Lower lobe of right lung (tissue), 2 donors: ENCODE results near the gene HTR2B. TPM values are rescaled to one million over a fixed set of nuclear protein-coding genes. Genes with fewer than 3 reads are reported as not detected.
A peak's percentile ranks its signal among the peaks of the same experiment; 100 is the strongest.

ENCODE experiments used
- ATAC-seq, 2 donors: fragments of 200-7000 bp; cut with Tn5 transposase; one replicate each; pipeline ENCODE4 v1.9.1; 2020 to 2022; ENCODE audit warnings: mild to moderate bottlenecking in 2 of 2, moderate library complexity in 2 of 2
- DNase-seq: peaks from one replicate; pipeline ENCODE4 v3.0.0-alpha.2; 2020
- H3K27ac ChIP-seq: fragments of 200-600 bp; one replicate; pipeline ENCODE4 v1.8.0; 2022
- H3K27me3 ChIP-seq: fragments of 200-600 bp; one replicate; pipeline ENCODE4 v1.8.0; 2022; ENCODE audit warnings: low read depth
- H3K36me3 ChIP-seq: fragments of 200-600 bp; one replicate; pipeline ENCODE4 v1.8.0; 2022; ENCODE audit warnings: mild to moderate bottlenecking
- H3K4me1 ChIP-seq: fragments of 200-600 bp; one replicate; pipeline ENCODE4 v1.8.0; 2022
- H3K4me3 ChIP-seq: fragments of 200-600 bp; one replicate; pipeline ENCODE4 v1.8.0; 2022; ENCODE audit warnings: mild to moderate bottlenecking
- H3K9me3 ChIP-seq: fragments of 200-600 bp; one replicate; pipeline ENCODE4 v1.8.0; 2022
- intact Hi-C: fragments of 100-400 bp; cut with DNase I; formaldehyde crosslinking; loops from one replicate; pipeline ENCODE4 v1.11.0; 2022
- total RNA-seq: library from RNA; stranded (reverse); fragmentation: NEBNext Ultra II Directional; extraction: Animal tissue kit (Norgen Biotek cat#: 25700); gene quantifications from one replicate; pipeline ENCODE4 v1.2.1, GENCODE V29; 2021
- TF ChIP-seq, protein P1 (sequence below): fragments of 200-600 bp; IDR thresholded peaks from one replicate; pipeline ENCODE4 v1.8.0; 2022; ENCODE audit warnings: antibody characterized with exemption, mild to moderate bottlenecking
- donor health status: DM: no; HTN: yes; CAD: no; lungs with severe emphysema.

The HTR2B gene
- total RNA-seq, 1 donor from 2014 or later = 0.65 TPM

DNA sequence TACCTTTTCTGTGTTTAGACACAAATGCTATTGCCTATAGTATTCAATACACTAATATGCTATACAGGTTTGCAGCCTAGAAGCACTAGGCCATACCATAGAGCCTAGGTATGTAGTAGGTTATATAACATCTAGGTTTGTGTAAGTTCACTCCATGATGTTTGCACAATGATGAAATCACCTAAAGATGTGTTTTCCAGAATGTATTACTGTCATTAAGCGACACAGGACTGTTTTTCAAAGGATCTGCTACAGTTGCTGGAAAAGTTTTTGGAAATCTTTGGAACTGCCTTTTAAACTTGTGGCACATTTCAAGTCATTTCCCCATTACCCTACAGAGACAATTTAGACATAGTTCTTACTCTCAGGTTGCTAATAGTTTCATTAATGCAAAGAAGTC is 58.9 kb downstream of the HTR2B start:
- H3K36me3 ChIP-seq = peaks cover 95% of the 10 kb centered on the region
- H3K9me3 ChIP-seq = no peaks in the 10 kb centered on the region
- no peak overlapping the region for H3K27ac ChIP-seq
- H3K27me3 ChIP-seq = no peaks in the 10 kb centered on the region
- DNase-seq = no peak
- intact Hi-C loops = no loop called here
- ATAC-seq = no peak
- no peak overlapping the region for H3K4me3 ChIP-seq
- TF ChIP-seq, protein P1, sequence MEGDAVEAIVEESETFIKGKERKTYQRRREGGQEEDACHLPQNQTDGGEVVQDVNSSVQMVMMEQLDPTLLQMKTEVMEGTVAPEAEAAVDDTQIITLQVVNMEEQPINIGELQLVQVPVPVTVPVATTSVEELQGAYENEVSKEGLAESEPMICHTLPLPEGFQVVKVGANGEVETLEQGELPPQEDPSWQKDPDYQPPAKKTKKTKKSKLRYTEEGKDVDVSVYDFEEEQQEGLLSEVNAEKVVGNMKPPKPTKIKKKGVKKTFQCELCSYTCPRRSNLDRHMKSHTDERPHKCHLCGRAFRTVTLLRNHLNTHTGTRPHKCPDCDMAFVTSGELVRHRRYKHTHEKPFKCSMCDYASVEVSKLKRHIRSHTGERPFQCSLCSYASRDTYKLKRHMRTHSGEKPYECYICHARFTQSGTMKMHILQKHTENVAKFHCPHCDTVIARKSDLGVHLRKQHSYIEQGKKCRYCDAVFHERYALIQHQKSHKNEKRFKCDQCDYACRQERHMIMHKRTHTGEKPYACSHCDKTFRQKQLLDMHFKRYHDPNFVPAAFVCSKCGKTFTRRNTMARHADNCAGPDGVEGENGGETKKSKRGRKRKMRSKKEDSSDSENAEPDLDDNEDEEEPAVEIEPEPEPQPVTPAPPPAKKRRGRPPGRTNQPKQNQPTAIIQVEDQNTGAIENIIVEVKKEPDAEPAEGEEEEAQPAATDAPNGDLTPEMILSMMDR = no peak
- H3K4me1 ChIP-seq = no peaks in the 10 kb centered on the region

DNA sequence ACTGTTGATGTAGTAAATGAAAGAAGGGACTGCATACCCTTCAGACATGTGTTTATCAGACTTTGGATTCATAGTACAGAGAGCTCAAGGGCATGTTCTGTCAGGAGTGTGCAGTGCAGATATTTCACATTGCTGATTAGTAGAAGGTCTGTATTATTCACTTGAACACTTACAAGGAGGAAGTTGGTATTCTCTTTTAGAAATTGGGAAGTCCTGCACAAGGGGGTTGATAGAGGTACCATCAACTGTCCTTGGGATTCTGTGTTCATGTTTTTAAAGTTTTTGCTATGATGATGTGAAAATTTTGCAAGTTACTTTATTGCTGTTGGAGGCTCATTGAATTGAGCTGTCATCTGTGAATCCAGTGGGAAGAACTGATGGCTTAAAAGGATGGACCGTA is 61.5 kb downstream of the HTR2B start:
- Histone ChIP-seq H3K4me3 (no peak overlapping the region), H3K36me3 (peaks cover 68% of the 10 kb centered on the region), H3K4me1 (peaks cover 13% of the 10 kb centered on the region), H3K27ac (no peak overlapping the region), H3K27me3 (no peaks in the 10 kb centered on the region), H3K9me3 (no peaks in the 10 kb centered on the region)
- intact Hi-C loops = no loop called here
- DNase-seq (no peak), ATAC-seq (no peak)
- TF ChIP-seq, protein P1 = no peak

DNA sequence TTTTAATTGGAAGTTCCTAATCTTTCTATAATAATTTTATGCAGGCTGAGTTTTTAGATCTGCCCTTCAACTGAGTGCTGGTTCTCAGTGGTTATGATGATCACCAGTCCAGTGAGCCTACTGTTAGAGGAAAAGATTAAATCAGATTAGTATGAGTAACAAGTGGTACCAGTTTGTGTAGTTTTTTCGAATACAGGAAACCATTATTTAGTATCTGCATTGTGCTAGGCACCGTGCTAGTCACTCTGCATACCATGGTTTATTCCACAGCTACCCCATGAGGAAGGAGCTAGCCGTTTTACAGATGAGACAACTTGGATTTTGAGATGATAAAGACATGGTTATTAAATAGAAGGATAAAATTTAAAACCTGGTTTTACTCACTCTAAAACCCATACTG is 62.1 kb downstream of the HTR2B start:
- Histone ChIP-seq H3K27ac (no peak overlapping the region), H3K36me3 (peaks cover 63% of the 10 kb centered on the region), H3K27me3 (no peaks in the 10 kb centered on the region), H3K4me1 (peaks cover 19% of the 10 kb centered on the region), H3K9me3 (no peaks in the 10 kb centered on the region), H3K4me3 (no peak overlapping the region)
- DNase-seq (no peak), ATAC-seq (no peak)
- TF ChIP-seq, protein P1 = no peak
- intact Hi-C loops = no loop called here

DNA sequence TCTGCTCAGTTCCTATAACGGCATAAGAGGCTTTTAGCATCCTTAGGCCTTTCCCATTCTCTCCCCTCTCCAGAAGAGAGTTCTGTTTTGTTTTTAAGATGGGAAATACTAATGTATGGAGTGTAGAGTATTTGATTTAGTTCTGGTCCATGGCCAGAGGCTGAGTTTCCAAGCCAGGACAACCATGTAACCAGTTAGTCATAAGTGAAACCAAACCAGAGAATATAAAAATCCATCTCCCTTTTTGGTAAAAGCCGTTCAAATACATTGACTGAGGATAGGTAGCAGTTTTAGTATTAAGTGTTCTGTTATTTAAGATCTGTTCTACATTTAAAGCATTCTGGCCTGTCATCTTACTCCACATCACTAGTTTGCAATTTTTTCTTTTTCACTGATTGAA is 65.1 kb downstream of the HTR2B start:
- intact Hi-C loops = no loop called here
- Histone ChIP-seq H3K4me3 (no peak overlapping the region), H3K27me3 (no peaks in the 10 kb centered on the region), H3K4me1 (peaks cover 24% of the 10 kb centered on the region), H3K36me3 (peaks cover 37% of the 10 kb centered on the region), H3K27ac (no peak overlapping the region), H3K9me3 (no peaks in the 10 kb centered on the region)
- DNase-seq = no peak
- TF ChIP-seq, protein P1 = no peak
- no peak for ATAC-seq

DNA sequence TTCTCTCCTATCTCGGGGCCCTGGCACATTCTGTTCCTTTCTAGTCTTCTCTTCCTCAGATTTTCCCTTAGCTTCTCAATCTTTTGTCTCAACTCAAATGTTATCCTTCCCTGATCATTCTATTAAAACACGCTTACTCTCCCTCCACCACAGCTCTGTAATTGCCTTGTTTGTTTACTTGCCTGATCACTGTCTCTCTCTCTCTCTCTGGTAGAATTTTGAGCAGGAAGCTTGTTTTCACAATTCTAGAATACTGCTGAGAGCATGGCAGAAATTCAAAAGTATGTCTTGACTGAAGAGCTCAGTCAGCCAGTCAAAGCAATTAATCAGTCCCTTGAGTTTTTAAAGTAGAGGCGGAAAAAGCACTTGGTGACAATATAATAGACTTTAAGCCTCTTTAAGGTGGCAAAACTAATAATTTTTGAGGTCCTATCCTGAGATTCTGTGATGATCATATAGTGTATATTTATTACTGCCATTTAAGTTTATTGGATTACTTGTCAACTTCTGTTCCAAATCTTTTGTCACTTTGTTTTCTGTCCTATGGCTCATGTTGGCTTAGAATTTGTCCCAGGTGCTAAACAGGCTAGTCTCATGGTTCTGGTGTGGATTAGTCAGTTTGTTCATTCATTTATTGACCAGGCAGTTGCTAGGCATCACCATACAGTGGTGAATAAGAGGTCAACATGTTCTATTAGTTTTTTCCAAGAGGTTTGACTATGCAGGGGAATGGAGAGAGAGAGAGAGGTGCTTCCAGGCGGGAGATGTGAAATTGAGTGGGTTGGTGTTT is 65.9 kb downstream of the HTR2B start:
- Histone ChIP-seq H3K4me1 (peaks cover 24% of the 10 kb centered on the region), H3K4me3 (no peak overlapping the region), H3K27me3 (no peaks in the 10 kb centered on the region), H3K27ac (peak overlapping the region; percentile 5), H3K36me3 (peaks cover 29% of the 10 kb centered on the region), H3K9me3 (no peaks in the 10 kb centered on the region)
- intact Hi-C loops = no loop called here
- TF ChIP-seq, protein P1 = no peak
- no peak for DNase-seq
- no peak for ATAC-seq

Other genes starting within 250 kb of the HTR2B start
- 0.74 TPM for gene GPR55, start 199.8 kb downstream of the HTR2B start, total RNA-seq
- not detected for gene SPATA3, start 128.9 kb downstream of the HTR2B start, total RNA-seq
- 0.97 TPM for gene C2orf72, start 87.5 kb downstream of the HTR2B start, total RNA-seq
- gene PSMD1, start 68.2 kb downstream of the HTR2B start, total RNA-seq = 55.3 TPM
- 43.1 TPM for gene ARMC9, start 73.6 kb upstream of the HTR2B start, total RNA-seq